HG02610 (cell line): ENCODE results near the gene PRDM15.

Experiments used
- ATAC-seq: cut with Tn5 transposase; IDR thresholded peaks from one replicate; pipeline ENCODE4 v1.9.1; 2021; ENCODE audit warnings: mild to moderate bottlenecking, moderate library complexity; ENCODE audit not compliant: unreplicated experiment

Gene PRDM15

GRCh38 chr21:41812679-41813078 is 66.5 kb downstream of the PRDM15 start:
- no peak for ATAC-seq

GRCh38 chr21:41810597-41810932 is 68.6 kb downstream of the PRDM15 start:
- no peak for ATAC-seq

- ATAC-seq, result no peak
Observed at GRCh38 chr21:41809891-41810596, 69.1 kb downstream of the PRDM15 start.

- ATAC-seq, result no peak
Observed at GRCh38 chr21:41808846-41809245, 70.3 kb downstream of the PRDM15 start.

GRCh38 chr21:41808094-41808493 is 71.0 kb downstream of the PRDM15 start:
- no peak for ATAC-seq

GRCh38 chr21:41806773-41807172 is 72.4 kb downstream of the PRDM15 start:
- ATAC-seq, result no peak

- ATAC-seq, result no peak
Observed at GRCh38 chr21:41805643-41806042, 73.5 kb downstream of the PRDM15 start.

GRCh38 chr21:41805038-41805437 is 74.1 kb downstream of the PRDM15 start:
- no peak for ATAC-seq

- no peak for ATAC-seq
Observed at GRCh38 chr21:41804381-41804780, 74.8 kb downstream of the PRDM15 start.

GRCh38 chr21:41803316-41803715 is 75.8 kb downstream of the PRDM15 start:
- no peak for ATAC-seq

- ATAC-seq, result no peak
Observed at GRCh38 chr21:41802684-41803083, 76.5 kb downstream of the PRDM15 start.

- ATAC-seq, result no peak
Observed at GRCh38 chr21:41802198-41802584, 77.0 kb downstream of the PRDM15 start.

GRCh38 chr21:41801321-41802197 is 77.6 kb downstream of the PRDM15 start:
- ATAC-seq, result no peak

GRCh38 chr21:41800425-41801320 is 78.5 kb downstream of the PRDM15 start:
- ATAC-seq, result no peak

- ATAC-seq, result no peak
Observed at GRCh38 chr21:41799763-41800162, 79.4 kb downstream of the PRDM15 start.

- ATAC-seq, result no peak
Observed at GRCh38 chr21:41798326-41798725, 80.8 kb downstream of the PRDM15 start.

- ATAC-seq, result no peak
Observed at GRCh38 chr21:41796476-41797080, 82.6 kb downstream of the PRDM15 start.

GRCh38 chr21:41795726-41796125 is 83.4 kb downstream of the PRDM15 start:
- ATAC-seq, result no peak

GRCh38 chr21:41794600-41794999 is 84.5 kb downstream of the PRDM15 start:
- ATAC-seq, result no peak

- no peak for ATAC-seq
Observed at GRCh38 chr21:41792711-41793110, 86.4 kb downstream of the PRDM15 start.

GRCh38 chr21:41786509-41786987 is 92.6 kb downstream of the PRDM15 start:
- no peak for ATAC-seq
